ENCODE measurements around the gene CLTCL1.
"Not testable (repeated sequence)": the region's sequence is repeated elsewhere in the genome, so short reads cannot be mapped to it uniquely, and the experiment has no call there.

Gene CLTCL1

DNA sequence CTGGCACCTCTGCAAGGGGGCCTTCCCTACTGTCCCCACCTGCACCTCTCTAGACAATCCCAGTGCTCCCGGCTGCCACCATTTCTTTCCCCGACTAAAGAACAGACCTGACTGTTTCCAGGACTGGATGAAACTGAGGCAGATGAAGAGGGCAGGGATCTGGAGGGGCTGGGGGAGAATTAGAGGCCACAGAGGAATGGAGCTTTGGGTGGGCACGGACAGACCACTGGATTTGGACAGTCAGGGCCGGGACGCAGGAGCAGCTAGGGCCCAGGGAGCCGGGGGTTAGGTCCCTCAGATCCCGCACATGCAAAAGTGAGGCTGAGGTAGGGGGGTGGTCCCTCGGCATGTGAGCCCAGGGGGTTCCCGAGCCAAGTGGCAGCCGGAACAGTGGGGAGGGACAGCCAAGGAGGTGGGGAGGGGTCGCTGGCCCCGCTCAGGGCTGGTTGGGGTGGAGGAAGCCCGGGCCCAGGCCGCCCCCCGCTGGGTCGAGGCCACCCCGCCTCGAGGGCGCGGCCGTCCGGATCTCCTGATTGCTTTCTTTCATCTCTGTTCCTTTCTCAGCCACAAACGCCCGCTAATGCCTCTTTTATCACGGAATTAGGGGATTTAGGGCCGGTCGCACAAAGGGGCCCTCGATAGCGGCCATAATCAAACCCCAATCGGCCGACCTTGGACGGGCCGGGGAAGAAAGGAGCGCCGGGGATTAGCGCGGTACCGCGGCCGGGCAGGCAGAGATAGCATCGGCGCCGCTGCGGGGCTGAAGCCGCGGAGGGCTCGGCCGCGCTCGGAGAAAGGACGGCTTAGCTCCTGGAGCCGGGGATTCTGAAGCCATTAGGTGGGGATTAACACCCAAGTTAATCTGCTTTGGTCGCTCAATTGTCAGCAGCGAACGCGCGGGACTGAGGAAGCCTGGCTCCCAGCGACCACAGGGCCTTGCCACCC lies 122.2 kb downstream of the CLTCL1 start:
- Mint-ChIP-seq H3K9me3 (no peaks in the 10 kb centered on the region), H3K4me3 (peak overlapping the region; percentile 60), H3K27ac (no peak overlapping the region)

DNA sequence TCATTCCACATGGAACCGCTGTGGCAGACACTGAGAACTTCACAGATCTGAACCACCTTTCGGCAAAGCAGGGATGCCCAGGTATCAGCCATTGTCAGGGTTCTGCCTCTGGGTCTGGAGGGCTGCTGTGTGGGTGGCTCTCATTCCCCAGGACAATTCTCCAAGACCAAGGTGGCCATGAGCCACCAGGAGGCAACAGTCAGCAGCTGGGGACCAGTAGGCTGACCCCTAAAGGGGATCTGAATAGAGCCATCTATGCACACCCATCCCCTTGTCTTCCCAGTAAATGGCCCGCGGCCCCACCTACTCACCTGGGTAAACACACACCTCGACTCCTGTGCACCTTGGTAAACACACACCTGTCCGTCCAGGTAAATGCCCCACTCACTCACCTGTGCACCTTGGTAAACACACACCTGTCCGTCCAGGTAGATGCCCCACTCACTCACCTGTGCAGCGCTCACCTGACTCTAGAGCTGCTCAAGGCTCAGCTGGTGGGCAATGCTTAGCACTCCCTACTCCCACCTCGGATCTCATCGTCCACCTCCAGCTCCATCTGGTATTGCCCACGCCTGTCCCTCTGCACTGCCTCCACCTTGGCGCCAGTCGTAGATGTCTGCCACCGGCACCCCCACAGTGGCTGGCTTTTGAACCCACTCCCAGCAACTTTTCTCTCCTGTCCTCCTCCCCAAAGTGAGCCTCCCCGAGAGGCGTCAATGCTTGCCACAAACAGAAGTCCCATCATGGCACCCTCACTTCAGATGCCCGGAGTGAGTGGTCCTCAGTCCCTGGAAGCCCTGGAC lies 123.2 kb downstream of the CLTCL1 start:
- Mint-ChIP-seq H3K4me3 (no peak overlapping the region), H3K27me3 (peaks cover 64% of the 10 kb centered on the region), H3K4me1 (peaks cover 33% of the 10 kb centered on the region), H3K36me3 (peaks cover 4% of the 10 kb centered on the region), H3K27ac (no peak overlapping the region), H3K9me3 (no peaks in the 10 kb centered on the region)
- no peak for DNase-seq
- CTCF ChIA-PET: interaction anchor here (1.8 kb wide), 1 partner anchor 12 kb away, joined by 3 read pairs; no protein-coding TSS in a partner anchor

More for the DNA sequence above, 122.2 kb downstream of the CLTCL1 start:
- Mint-ChIP-seq H3K27me3 (peaks cover 64% of the 10 kb centered on the region), H3K4me1 (peaks cover 37% of the 10 kb centered on the region), H3K36me3 (peaks cover 4% of the 10 kb centered on the region)
- CTCF ChIA-PET: no interaction called here
- no peak for DNase-seq

DNA sequence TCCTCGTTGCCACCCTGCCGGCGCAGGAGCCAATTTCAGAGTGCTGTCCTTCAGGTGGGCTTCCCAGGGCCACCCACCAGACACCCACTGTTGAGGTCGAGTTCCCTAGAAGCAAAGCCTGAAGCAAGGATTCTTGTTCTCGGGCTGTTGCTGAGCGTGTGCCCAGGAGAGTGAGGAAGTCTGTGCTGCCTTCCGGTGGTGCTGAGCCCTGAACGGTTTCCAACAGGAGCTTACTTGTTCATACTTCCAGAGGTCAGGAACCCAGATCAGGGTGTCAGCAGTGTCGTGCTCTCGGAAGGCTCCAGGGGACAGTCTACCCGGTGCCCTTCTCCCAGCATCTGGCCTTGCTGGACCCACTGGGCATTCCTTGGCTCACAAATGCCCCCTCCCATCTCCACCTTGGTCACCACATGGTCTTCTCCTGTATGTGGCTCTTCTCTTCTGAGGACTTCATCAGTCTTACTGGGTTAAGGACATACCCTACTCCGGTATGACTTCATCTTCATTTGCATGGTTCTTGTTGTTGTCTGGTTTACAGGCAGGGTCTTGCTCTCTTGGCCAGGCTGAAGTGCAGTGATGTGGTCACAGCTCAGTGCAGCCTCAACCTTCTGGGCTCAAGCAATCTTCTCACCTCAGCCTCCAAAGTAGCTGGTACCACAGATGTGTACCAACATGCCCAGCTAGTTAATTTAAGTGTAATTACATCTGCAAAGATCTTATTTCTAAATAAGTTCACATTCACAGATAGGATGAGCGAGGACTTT lies 124.2 kb downstream of the CLTCL1 start:
- Mint-ChIP-seq H3K9me3 (no peaks in the 10 kb centered on the region), H3K4me3 (no peak overlapping the region), H3K27me3 (peaks cover 70% of the 10 kb centered on the region), H3K27ac (no peak overlapping the region), H3K36me3 (peaks cover 4% of the 10 kb centered on the region), H3K4me1 (peaks cover 23% of the 10 kb centered on the region)
- CTCF ChIA-PET: interaction anchor here (0.6 to 1.8 kb wide), 2 partner anchors 13 to 95 kb away, joined by 3 to 4 read pairs; no protein-coding TSS in a partner anchor
- DNase-seq: no peak

DNA sequence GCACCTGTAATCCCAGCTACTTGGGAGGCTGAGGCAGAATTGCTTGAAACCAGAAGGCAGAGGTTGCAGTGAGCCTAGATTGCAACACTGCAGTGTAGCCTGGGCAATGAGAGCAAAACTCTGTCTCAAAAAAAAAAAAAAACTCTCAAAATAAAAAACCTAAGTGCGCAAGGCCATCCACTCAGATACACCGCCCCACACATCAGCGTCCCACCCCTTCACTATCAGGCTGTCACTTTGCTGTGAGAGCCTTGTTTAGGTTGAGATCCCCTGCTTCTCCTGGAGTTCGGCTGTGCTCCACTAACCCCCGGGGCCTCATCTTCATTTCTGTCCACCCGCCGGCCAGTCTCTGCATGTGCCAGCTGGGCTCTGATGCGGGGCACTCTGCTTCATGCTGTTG lies 125.1 kb downstream of the CLTCL1 start:
- no peak overlapping the region for H3K4me3 Mint-ChIP-seq
- CTCF ChIA-PET: no interaction called here

DNA sequence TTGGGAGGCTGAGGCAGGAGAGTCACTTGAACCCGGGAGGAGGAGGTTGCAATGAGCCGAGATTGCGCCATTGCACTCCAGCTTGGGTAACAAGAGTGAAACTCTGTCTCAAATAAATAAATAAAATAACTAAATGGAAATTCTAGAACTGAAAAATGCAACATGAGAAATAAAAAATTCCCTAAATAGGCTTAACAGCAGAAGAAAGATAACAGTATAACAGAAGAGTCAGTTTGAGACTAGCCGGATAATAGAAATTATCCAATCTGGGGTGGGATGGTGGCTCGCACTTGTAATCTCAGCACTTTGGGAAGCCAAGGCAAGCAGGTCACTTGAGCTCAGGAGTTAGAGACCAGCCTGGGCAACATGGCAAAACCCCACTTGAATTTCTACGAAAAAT lies 127.1 kb downstream of the CLTCL1 start:
- CTCF ChIA-PET: no interaction called here
- peaks cover 57% of the 10 kb centered on the region for H3K27me3 Mint-ChIP-seq
- no peaks in the 10 kb centered on the region for H3K9me3 Mint-ChIP-seq
- H3K4me3 Mint-ChIP-seq: no peak overlapping the region
- H3K27ac Mint-ChIP-seq: no peak overlapping the region
- H3K36me3 Mint-ChIP-seq: no peaks in the 10 kb centered on the region
- H3K4me1 Mint-ChIP-seq: peaks cover 4% of the 10 kb centered on the region
- DNase-seq: no peak

More for the DNA sequence above, 125.1 kb downstream of the CLTCL1 start:
- Mint-ChIP-seq H3K9me3 (no peaks in the 10 kb centered on the region), H3K4me1 (peaks cover 19% of the 10 kb centered on the region), H3K36me3 (peaks cover 2% of the 10 kb centered on the region), H3K27ac (no peak overlapping the region), H3K27me3 (peaks cover 73% of the 10 kb centered on the region)
- DNase-seq: no peak

DNA sequence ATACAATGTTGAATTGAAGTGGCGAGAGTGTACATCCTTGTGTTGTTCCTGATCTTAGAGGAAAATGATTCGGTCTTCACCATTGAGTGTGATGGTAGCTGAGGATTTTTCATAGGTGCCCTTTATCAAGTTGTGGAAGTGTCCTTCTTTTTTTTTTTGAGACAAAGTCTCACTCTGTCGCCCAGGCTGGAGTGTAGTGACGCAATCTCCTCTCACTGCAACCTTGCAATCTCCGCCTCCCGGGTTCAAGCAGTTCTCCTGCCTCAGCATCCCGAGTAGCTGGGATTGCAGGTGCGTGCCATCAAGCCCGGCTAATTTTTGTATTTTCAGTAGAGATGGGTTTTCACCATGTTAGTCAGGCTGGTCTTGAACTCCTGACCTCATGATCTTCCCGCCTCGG lies 132.9 kb downstream of the CLTCL1 start:
- H3K27ac Mint-ChIP-seq, CTCF ChIA-PET, DNase-seq, H3K36me3 Mint-ChIP-seq, H3K4me1 Mint-ChIP-seq, H3K9me3 Mint-ChIP-seq, H3K4me3 Mint-ChIP-seq: not testable (repeated sequence)
- H3K27me3 Mint-ChIP-seq: peaks cover 44% of the 10 kb centered on the region

DNA sequence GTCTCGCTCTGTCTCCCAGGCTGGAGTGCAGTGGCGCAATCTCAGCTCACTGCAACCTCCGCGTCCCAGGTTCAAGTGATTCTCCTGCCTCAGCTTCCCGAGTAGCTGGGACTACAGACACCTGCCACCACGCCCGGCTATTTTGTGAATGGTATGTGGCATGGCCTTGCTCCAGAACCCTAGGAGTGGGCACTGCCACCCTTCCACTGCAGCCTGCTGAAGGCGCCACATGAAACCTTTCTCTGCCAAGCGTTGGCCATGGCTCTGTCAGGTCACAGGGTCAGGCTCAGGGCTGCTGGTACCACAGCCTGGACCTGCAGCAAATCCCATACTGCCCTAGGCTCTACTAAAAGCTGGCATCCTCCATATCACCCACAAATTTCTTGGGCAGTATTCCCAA lies 135.4 kb downstream of the CLTCL1 start:
- H3K36me3 Mint-ChIP-seq, CTCF ChIA-PET, H3K27ac Mint-ChIP-seq, DNase-seq, H3K4me3 Mint-ChIP-seq, H3K9me3 Mint-ChIP-seq, H3K4me1 Mint-ChIP-seq: not testable (repeated sequence)
- H3K27me3 Mint-ChIP-seq: peaks cover 56% of the 10 kb centered on the region

DNA sequence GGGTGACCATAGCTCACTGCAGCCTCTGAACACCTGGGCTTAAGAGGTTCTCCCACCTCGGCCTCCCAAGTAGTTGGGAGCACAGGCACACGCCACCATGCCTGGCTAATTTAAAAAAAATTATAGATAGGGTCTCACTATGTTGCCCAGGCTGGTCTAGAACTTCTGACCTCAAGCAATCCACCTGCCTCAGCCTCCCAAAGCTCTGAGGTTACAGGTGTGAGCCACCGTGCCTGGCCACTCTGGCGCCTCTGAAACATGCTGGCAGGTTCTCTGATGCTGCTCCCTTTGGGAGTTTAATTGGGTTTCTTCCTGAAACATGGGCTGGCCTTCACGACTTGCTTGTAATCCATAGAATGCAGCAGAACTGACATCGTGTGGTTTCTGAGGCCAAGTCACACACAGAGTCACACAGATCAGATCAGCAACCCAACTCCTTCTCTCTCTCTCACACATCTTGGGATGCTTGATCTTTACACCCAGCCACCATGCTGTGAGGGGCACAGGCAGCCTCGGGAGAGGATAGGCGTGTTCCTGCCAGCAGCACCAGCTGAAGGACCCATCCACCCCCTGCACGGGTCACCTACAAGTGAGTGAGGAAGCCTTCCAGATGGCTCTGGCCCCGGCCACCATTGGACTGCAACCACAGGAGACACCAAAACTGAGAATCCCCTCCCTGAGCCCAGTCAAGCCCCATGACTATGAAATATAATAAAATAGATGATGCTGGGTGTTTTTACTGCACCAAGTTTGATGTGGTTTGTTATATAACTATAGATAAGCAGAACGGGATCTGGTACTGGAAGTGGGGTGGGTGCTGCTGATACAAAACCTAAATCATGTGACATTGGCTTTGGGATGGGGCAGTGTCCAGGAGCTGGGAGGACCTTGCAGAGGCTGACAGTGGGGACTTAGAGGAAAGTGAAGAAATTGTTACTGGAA lies 138.3 kb downstream of the CLTCL1 start:
- H3K4me1 Mint-ChIP-seq: peaks cover 10% of the 10 kb centered on the region
- H3K27me3 Mint-ChIP-seq: peaks cover 71% of the 10 kb centered on the region
- H3K9me3 Mint-ChIP-seq: no peaks in the 10 kb centered on the region
- CTCF ChIA-PET: interaction anchor here (0.7 kb wide), 1 partner anchor 11 kb away, joined by 3 read pairs; no protein-coding TSS in a partner anchor
- no peak overlapping the region for H3K4me3 Mint-ChIP-seq
- DNase-seq: no peak
- H3K36me3 Mint-ChIP-seq: peaks cover 3% of the 10 kb centered on the region
- no peak overlapping the region for H3K27ac Mint-ChIP-seq

DNA sequence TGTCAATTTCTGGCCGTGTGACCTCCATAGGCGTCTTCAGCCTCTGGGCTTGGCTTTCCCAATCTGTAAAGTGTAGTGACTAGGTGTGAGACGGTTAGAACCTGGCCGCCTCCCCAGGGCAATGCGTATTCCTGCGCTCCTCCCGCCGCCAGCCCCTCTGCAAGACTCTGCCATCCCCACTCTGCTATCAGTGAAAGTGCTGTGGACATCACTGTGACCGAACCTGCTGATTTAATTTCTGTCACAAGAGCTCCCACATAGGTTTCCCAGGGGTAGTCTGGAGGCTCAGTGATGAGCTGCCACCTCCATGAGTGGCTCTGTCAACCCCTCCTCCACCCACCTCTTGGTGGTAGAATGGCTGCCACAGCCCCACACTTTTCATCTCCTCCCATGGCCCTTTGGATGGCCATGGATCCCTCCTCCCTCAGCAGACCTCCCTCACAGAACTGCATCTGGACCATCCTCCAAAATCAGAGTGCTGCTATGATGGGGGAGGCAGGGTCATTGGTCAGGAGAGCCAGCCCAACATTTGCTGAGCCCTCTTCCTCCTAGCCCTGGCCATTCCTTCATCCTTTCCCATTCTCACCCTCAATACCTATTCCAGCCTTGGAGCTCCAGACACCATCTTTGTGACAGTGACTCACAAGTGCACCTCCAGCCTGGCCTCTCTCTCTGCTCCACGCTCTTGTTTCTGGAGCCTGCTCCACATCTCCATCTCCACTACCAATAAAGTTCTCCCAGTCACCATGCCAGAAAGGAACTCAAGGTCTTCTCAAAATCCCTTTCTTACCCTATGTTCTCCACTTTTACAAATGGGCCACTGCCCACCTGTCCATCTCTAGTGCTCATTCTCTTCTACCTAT lies 140.0 kb downstream of the CLTCL1 start:
- Mint-ChIP-seq H3K9me3 (no peaks in the 10 kb centered on the region), H3K27me3 (peaks cover 87% of the 10 kb centered on the region), H3K27ac (no peak overlapping the region), H3K36me3 (peaks cover 3% of the 10 kb centered on the region), H3K4me1 (peaks cover 10% of the 10 kb centered on the region), H3K4me3 (peak overlapping the region; percentile 65)
- CTCF ChIA-PET: no interaction called here
- no peak for DNase-seq

DNA sequence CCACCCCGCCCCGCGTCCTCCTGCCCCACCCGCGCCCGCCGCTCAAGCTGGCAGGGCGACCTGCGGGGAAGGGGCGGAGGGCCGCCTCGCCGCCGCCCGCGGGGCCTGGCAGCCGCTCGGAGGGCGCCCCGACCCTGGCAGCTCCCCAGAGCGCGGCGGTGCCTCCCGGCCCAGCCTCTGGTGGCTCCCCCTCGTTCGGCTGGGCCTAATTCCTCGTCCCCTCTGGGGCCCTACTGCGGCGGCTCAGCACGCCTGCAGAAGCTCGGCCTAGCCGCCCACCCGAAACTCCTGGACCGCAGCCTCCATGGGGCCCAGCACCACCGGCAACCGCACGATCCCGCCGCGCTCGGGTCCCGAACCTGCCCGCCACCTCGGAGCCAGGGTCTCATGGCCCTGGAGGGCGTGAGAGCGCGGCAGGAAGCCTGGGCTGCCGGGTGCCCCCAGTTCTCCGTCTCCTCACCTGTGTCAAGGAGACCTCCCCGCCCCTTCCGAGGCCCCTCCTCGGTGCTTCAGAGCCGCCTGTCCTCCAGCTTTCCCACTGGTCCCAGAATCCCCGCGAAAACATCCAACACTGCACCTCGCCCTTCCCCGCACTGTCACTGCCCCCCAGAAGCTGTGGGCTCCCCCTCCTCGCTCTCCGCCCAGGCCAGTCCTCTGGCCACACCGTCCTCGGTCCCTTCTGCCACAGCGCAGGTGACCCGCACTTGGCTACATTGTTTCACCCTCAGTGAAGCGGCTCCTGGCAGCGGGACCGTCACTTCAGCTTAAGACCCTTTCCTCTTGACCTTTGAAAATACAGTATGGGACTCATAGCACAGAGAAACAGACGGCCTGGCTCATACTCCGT lies 140.8 kb downstream of the CLTCL1 start:
- DNase-seq: no peak
- Mint-ChIP-seq H3K4me3 (peak overlapping the region; percentile 65), H3K9me3 (no peaks in the 10 kb centered on the region), H3K36me3 (peaks cover 3% of the 10 kb centered on the region), H3K4me1 (peaks cover 10% of the 10 kb centered on the region), H3K27me3 (peaks cover 88% of the 10 kb centered on the region), H3K27ac (no peak overlapping the region)
- CTCF ChIA-PET: no interaction called here

DNA sequence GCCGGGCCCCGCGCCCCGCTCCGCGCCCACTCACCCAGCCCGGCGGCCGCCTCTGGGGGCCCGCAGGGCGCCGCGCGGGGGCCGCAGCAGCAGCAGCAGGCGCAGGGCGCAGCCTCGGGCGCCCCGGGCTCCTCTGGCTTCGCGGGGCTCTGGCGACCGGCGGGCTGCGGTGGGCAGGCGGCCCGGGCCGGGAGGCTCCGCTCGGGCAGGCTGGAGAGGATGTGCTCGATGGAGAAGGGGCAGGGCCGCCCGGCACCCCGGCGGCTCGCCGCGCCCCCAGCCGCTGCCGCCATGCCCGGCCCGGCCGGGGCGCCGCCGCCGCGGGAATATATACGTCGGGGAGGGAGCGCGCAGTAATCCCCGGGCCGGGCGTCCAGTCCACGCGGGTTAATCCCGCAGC lies 141.5 kb downstream of the CLTCL1 start, which contains the start of gene GSC2:
GSC2 (minus strand) TSS at position 302 of the 400 bp plus-strand sequence; CDS start at position 293, 9 bp downstream.
- H3K4me3 Mint-ChIP-seq: peak within 1 kb of the TSS; percentile 65
- CTCF ChIA-PET: no interaction called here
- no peaks in the 10 kb centered on the region for H3K9me3 Mint-ChIP-seq
- no peak within 1 kb of the TSS for H3K27ac Mint-ChIP-seq
- DNase-seq: no peak
- H3K4me1 Mint-ChIP-seq: peaks cover 10% of the 10 kb centered on the region
- peaks cover 3% of the 10 kb centered on the region for H3K36me3 Mint-ChIP-seq
- H3K27me3 Mint-ChIP-seq: peaks cover 84% of the 10 kb centered on the region
